Endothelial cell of umbilical vein (primary cell): ENCODE measurements around the gene RAB1B. TPM values are rescaled to one million over a fixed set of nuclear protein-coding genes. Genes with fewer than 3 reads are reported as not detected.

Experiments used
- BruUV-seq: library from RNA; stranded (reverse); fragments of 400-500 nt; replicated peaks from 2 replicates; lab custom pipeline; 2021; lab: Mats Ljungman, UMichigan
- CTCF ChIA-PET: fragments of 300-600, 350-600 bp; sonication (Branson Sonifier 250); formaldehyde crosslinking; loops from one replicate; lab custom pipeline; 2021; ENCODE audit warnings: antibody characterized with exemption, inconsistent platforms; lab: Charles Lee
- POLR2A ChIA-PET: fragments of 300-600, 350-600 bp; sonication (Branson Sonifier 250); formaldehyde crosslinking; loops from one replicate; lab custom pipeline; 2021; ENCODE audit warnings: antibody characterized with exemption, inconsistent platforms; lab: Charles Lee
- DNase-seq: peaks from one replicate; pipeline ENCODE4 v3.0.0-alpha.2; 2011; ENCODE audit warnings: low read depth, low spot score
- FAIRE-seq: peaks from 2 replicates; lab custom pipeline; 2011; peaks lifted over from hg19 to GRCh38; lab: Jason Lieb, UNC
- H2AFZ ChIP-seq: 2 replicates; pipeline ENCODE4 v1.6.0; 2012; ENCODE audit warnings: low read depth, low read length, control low read depth, inconsistent platforms
- H3K27ac ChIP-seq: 2 replicates; pipeline ENCODE4 v1.5.1; 2011; ENCODE audit warnings: low read depth, mild to moderate bottlenecking, control low read depth, low read length, moderate library complexity; ENCODE audit not compliant: insufficient read depth
- H3K27me3 ChIP-seq, 2 experiments: 2 replicates each; pipeline versions ENCODE4 v1.6.0 to v1.6.1; 2011; ENCODE audit warnings: low read length in 2 of 2, mixed read lengths in 1 of 2; ENCODE audit not compliant: control insufficient read depth in 2 of 2, insufficient read depth in 2 of 2
- H3K36me3 ChIP-seq, 2 experiments: 2 replicates in 1 of 2; 3 replicates in 1 of 2; pipeline ENCODE4 v1.5.1; 2011; ENCODE audit warnings: low read length in 2 of 2, mild to moderate bottlenecking in 1 of 2, moderate library complexity in 1 of 2; ENCODE audit not compliant: control insufficient read depth in 2 of 2, insufficient read depth in 2 of 2; ENCODE audit errors: extremely low read depth in 1 of 2
- H3K4me1 ChIP-seq: 3 replicates; pipeline ENCODE4 v1.5.1; 2011; ENCODE audit warnings: mild to moderate bottlenecking, low read length; ENCODE audit not compliant: control insufficient read depth, insufficient read depth; ENCODE audit errors: extremely low read depth
- H3K4me2 ChIP-seq: 2 replicates; pipeline ENCODE4 v1.6.1; 2011; ENCODE audit warnings: low read length, control low read depth, mixed read lengths; ENCODE audit not compliant: insufficient read depth
- H3K4me3 ChIP-seq, 3 experiments: fragments of 200-600 bp in 1 of 3; sonication (generic), shearing (Covaris generic) in 1 of 3; replicated peaks in 1 of 3; 2 replicates each; pipeline ENCODE4 v1.5.1; 2011 to 2016; ENCODE audit warnings: control low read depth in 3 of 3, low read length in 3 of 3, mild to moderate bottlenecking in 2 of 3, inconsistent platforms in 1 of 3, low read depth in 1 of 3, moderate library complexity in 1 of 3; ENCODE audit not compliant: insufficient read depth in 1 of 3
- H3K79me2 ChIP-seq: 2 replicates; pipeline ENCODE4 v1.6.0; 2012; ENCODE audit warnings: low read length, inconsistent platforms; ENCODE audit not compliant: control insufficient read depth, insufficient read depth
- H3K9ac ChIP-seq: replicated peaks from 2 replicates; pipeline ENCODE3; 2011; ENCODE audit warnings: low read length, control low read depth; ENCODE audit not compliant: insufficient read depth; ENCODE audit errors: extremely low read depth
- H3K9me1 ChIP-seq: replicated peaks from 3 replicates; pipeline ENCODE4 v1.6.0; 2011; ENCODE audit warnings: mild to moderate bottlenecking, low read length; ENCODE audit not compliant: control insufficient read depth, insufficient read depth; ENCODE audit errors: extremely low read depth
- H3K9me3 ChIP-seq: replicated peaks from 2 replicates; pipeline ENCODE4 v1.5.1; 2012; ENCODE audit warnings: low read length, inconsistent platforms; ENCODE audit not compliant: control insufficient read depth, insufficient read depth
- H4K20me1 ChIP-seq: replicated peaks from 2 replicates; pipeline ENCODE3; 2011; ENCODE audit warnings: mild to moderate bottlenecking, low read length; ENCODE audit not compliant: control insufficient read depth, insufficient read depth; ENCODE audit errors: extremely low read depth
- CTCF ChIP-seq, 2 donors: IDR thresholded peaks; 1 replicate in 1 of 2; 2 replicates in 1 of 2; pipeline ENCODE4 v1.5.1; 2011; ENCODE audit warnings: low read length in 2 of 2, mild to moderate bottlenecking in 2 of 2, moderate library complexity in 2 of 2, control low read depth in 1 of 2, inconsistent platforms in 1 of 2, low read depth in 1 of 2; ENCODE audit not compliant: insufficient read depth in 1 of 2; ENCODE audit errors: extremely low read depth in 1 of 2
- EZH2 ChIP-seq: IDR thresholded peaks from 2 replicates; pipeline ENCODE4 v1.6.1; 2012; ENCODE audit warnings: borderline replicate concordance, low read depth, mild to moderate bottlenecking, moderate library complexity, low read length, inconsistent platforms; ENCODE audit not compliant: severe bottlenecking
- FOS ChIP-seq: IDR thresholded peaks from 2 replicates; pipeline ENCODE4 v1.6.1; 2011; ENCODE audit warnings: mild to moderate bottlenecking, low read length, moderate library complexity, borderline replicate concordance; ENCODE audit not compliant: insufficient read depth
- GATA2 ChIP-seq: IDR thresholded peaks from 2 replicates; pipeline ENCODE4 v1.7.0; 2011; ENCODE audit warnings: low read depth, mild to moderate bottlenecking, moderate library complexity, mixed read lengths, low read length; ENCODE audit not compliant: insufficient read length, insufficient read depth
- JUN ChIP-seq: IDR thresholded peaks from 2 replicates; pipeline ENCODE4 v1.6.1; 2011; ENCODE audit warnings: borderline replicate concordance, low read depth; ENCODE audit not compliant: insufficient read length, insufficient read depth
- MAX ChIP-seq: IDR thresholded peaks from 2 replicates; pipeline ENCODE4 v1.6.1; 2011; ENCODE audit not compliant: insufficient read depth, insufficient read length
- MYC ChIP-seq: IDR thresholded peaks from one replicate; pipeline ENCODE4 v1.6.1; 2011; ENCODE audit warnings: mild to moderate bottlenecking, low read depth, low read length
- POLR2A ChIP-seq: IDR thresholded peaks from 2 replicates; pipeline ENCODE4 v1.6.1; 2012; ENCODE audit warnings: low read depth, mild to moderate bottlenecking, control low read depth, low read length
- dilution Hi-C: fragments of 300-500 bp; cut with MboI; formaldehyde crosslinking; loops from one replicate; pipeline ENCODE4 v1.15.0; 2019; ENCODE audit warnings: low sequenced_read_pairs; ENCODE audit not compliant: extremely low pct_ligation_motif_present
- intact Hi-C: fragments of 100-400 bp; cut with micrococcal nuclease; formaldehyde crosslinking; loops from one replicate; pipeline ENCODE4 v1.10.0; 2022
- polyA plus RNA-seq, 4 experiments: library from polyadenylated mRNA; depleted of rRNA in 3 of 4; stranded (reverse) in 3 of 4; unstranded in 1 of 4; fragments of >200 nt; gene quantifications; 2 replicates each; pipeline versions ENCODE4 v1.2.1 to v1.2.3, GENCODE V29; 2011 to 2012; ENCODE audit warnings: missing spikeins in 1 of 4
- total RNA-seq: library from RNA; stranded (reverse); gene quantifications from 2 replicates; pipeline ENCODE4 v1.2.3, GENCODE V29; 2021

The RAB1B gene
- total and polyA plus RNA-seq, 2 donors (not counting 3 experiments of a cell fraction or from before 2014, with no cell fraction given) = 171 to 383 TPM

GRCh38 chr11:66231561-66231960 is 36.9 kb upstream of the RAB1B start:
- ChIA-PET POLR2A (no interaction called here), CTCF (interaction anchor here (1.7 kb wide), 1 partner anchor 9 kb away, joined by 5 read pairs; no protein-coding TSS in a partner anchor)
- no peaks in the 10 kb centered on the region for H3K79me2 ChIP-seq
- intact Hi-C loops = no loop called here
- no peak for TF ChIP-seq CTCF (IDR thresholded peaks at IDR 0.05; ENCODE audit: extremely low read depth in 1 of 2, insufficient read depth in 1 of 2, low read depth in 1 of 2, low read length in 2 of 2)
- TF ChIP-seq MYC = no peak
- no peak for TF ChIP-seq FOS
- TF ChIP-seq EZH2 = no peak
- no peak for TF ChIP-seq MAX
- TF ChIP-seq POLR2A = no peak
- TF ChIP-seq GATA2 = no peak
- no peak for TF ChIP-seq JUN
- no peak overlapping the region for H3K4me2 ChIP-seq
- no peak for DNase-seq
- H2AFZ ChIP-seq = no peak overlapping the region
- no peak overlapping the region for H3K27ac ChIP-seq
- H3K4me1 ChIP-seq = no peaks in the 10 kb centered on the region
- H3K36me3 ChIP-seq = peaks cover 0 to 51% of the 10 kb centered on the region in 2 experiments
- H3K9me3 ChIP-seq = no peaks in the 10 kb centered on the region
- no peaks in the 10 kb centered on the region for H4K20me1 ChIP-seq
- no peaks in the 10 kb centered on the region for H3K9me1 ChIP-seq
- FAIRE-seq = no peak
- no peak overlapping the region for H3K4me3 ChIP-seq
- no TSS peak for BruUV-seq
- dilution Hi-C loops = no loop called here
- H3K27me3 ChIP-seq = no peaks in the 10 kb centered on the region
- no peak overlapping the region for H3K9ac ChIP-seq
